Adipocyte (in vitro differentiated cells): ENCODE measurements around the gene CDV3.

Experiments
- DNase-seq: peaks from one replicate; pipeline ENCODE4 v3.0.0-alpha.2; 2015; ENCODE audit warnings: low read depth
- H3K27me3 ChIP-seq: replicated peaks from 2 replicates; pipeline ENCODE4 v1.7.0; 2013; ENCODE audit warnings: mild to moderate bottlenecking, low read length, moderate library complexity; ENCODE audit not compliant: control insufficient read depth, insufficient read depth
- H3K36me3 ChIP-seq: 2 replicates; pipeline ENCODE4 v1.7.0; 2013; ENCODE audit warnings: low read length, mild to moderate bottlenecking, moderate library complexity; ENCODE audit not compliant: control insufficient read depth, insufficient read depth, severe bottlenecking
- H3K4me1 ChIP-seq: 2 replicates; pipeline ENCODE4 v1.7.0; 2013; ENCODE audit warnings: mild to moderate bottlenecking, low read length, moderate library complexity; ENCODE audit not compliant: control insufficient read depth, insufficient read depth
- H3K4me3 ChIP-seq: 2 replicates; pipeline ENCODE4 v1.7.0; 2013; ENCODE audit warnings: mild to moderate bottlenecking, low read length, moderate library complexity
- H3K9ac ChIP-seq: 2 replicates; pipeline ENCODE4 v1.7.0; 2013; ENCODE audit warnings: mild to moderate bottlenecking, low read length, moderate library complexity
- H3K9me3 ChIP-seq: 2 replicates; pipeline ENCODE4 v1.7.0; 2013; ENCODE audit warnings: mild to moderate bottlenecking, low read length, moderate library complexity; ENCODE audit not compliant: control insufficient read depth

CDV3 gene

DNA sequence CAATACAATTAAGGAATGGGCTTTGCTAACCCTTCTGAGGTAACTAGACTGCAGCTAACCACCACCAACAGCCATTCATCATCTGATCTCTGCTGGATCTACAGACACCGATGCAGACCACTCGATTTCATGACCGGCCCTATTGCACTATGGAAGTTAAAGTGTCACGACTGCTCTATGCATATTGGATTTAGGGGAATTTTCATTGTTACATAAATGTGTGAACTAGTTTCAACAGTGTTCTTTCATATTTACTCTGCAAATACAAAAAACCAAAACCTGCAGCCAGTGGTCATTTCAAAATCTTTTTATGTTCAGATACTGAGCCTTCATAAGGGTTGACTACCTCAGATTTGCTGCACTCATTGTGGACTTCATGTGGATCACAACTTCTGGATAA, 14.5 kb downstream of the CDV3 start:
- H3K4me1 ChIP-seq, result peaks cover 42% of the 10 kb centered on the region
- H3K9ac ChIP-seq, result no peak overlapping the region
- no peak for DNase-seq
- H3K36me3 ChIP-seq, result peaks cover 72% of the 10 kb centered on the region
- no peak overlapping the region for H3K4me3 ChIP-seq
- H3K9me3 ChIP-seq, result no peaks in the 10 kb centered on the region
- H3K27me3 ChIP-seq, result no peaks in the 10 kb centered on the region

DNA sequence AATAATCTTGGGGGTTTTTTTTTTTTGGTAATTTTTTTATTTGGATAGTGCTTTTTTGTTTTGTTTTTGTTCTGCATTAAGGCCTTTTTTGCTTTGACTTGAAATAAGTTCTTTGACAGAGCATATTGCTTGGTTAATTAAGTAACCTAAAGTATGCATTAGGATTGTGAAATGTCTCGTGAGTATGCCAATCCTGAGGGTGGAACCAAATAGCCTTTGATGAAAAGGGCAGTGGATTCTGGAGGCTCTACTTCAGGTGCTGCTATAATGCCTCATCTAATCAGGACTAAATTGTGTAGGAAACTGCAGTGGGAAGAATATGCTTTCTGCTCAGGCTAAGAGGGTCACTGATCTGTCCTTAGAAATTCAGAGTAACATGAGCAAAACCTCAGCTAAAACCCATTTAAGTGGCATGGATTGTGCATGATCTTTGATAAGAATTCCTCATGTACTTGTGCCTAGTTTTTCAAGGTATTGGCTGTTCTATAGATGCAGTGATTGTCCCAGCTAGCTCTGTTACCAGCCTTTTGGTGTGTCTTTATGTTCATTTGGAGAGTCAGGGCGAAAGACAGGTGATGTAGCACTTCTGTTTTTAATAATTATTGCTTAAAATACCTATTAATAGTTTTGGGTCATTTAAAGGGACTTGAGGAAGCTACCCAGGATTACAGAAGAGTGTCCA, 15.4 kb downstream of the CDV3 start:
- Histone ChIP-seq H3K4me1 (peaks cover 44% of the 10 kb centered on the region), H3K27me3 (no peaks in the 10 kb centered on the region), H3K9me3 (no peaks in the 10 kb centered on the region), H3K9ac (no peak overlapping the region), H3K4me3 (no peak overlapping the region), H3K36me3 (peaks cover 63% of the 10 kb centered on the region)
- DNase-seq, result no peak

DNA sequence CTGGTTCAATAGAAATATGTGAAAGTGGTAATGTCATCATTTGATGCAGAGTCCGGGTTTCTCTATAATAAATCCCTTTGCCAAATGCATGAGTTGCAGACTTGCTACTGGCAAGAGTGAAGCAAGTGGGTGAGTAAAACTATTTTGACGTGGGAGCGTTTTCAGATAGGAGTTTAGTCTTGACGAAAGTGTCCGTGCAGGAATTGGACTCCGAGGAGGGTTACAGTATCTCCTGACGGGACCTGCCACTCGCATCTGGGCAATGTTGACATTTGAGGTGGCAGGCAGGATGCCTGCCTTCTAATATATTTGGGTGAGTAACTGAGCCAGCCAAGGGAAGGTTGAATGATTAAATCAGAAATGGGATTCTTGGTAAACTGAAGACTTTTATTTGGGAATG, 16.0 kb downstream of the CDV3 start:
- Histone ChIP-seq H3K4me1 (peaks cover 44% of the 10 kb centered on the region), H3K27me3 (no peaks in the 10 kb centered on the region), H3K36me3 (peaks cover 57% of the 10 kb centered on the region), H3K9ac (no peak overlapping the region), H3K4me3 (no peak overlapping the region), H3K9me3 (no peaks in the 10 kb centered on the region)
- no peak for DNase-seq

DNA sequence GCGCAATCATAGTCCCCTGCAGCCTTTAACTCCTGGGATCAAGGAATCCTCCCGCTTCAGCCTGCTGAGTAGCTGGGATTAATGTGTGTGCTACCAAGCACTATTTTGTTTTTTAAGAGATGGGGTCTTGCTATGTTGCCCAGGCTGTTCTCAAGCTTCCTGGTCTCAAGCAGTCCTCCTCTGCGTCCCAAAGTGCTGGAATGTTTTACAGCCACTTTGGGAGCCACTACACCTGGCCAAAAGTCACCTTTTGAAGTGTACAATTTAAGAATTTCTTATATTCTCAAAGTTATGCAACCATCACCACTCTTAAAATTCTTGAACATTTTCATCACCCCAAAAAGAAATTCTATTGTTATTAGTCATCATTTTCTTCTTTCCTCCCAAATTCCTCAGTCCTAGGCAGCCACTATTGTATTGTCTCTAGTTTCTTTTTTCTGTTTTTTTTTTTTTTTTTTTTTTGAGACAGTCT, 17.8 kb downstream of the CDV3 start:
- Histone ChIP-seq H3K27me3 (no peaks in the 10 kb centered on the region), H3K36me3 (peaks cover 39% of the 10 kb centered on the region), H3K4me1 (peaks cover 44% of the 10 kb centered on the region), H3K9ac (peak overlapping the region; percentile 29), H3K4me3 (no peak overlapping the region), H3K9me3 (no peaks in the 10 kb centered on the region)
- DNase-seq, result peak; percentile 68

DNA sequence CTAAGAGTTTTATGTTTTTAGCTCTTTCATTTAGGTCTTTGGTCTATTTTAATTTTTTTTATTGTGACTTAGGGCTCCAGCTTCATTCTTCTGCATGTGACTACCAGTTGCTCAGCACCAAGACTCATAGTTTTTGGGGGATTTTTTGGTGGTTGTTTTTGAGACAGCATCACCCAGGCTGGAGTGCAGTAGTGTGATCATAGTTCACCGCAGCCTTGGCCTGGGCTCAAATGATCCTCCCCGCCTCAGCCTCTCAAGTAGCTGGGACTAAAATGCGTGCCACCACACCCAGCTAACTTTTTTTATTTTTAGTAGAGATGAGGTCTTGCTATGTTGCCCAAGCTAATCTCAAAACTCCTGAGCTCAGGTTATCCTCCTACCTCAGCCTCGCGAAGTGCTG, 19.4 kb downstream of the CDV3 start:
- Histone ChIP-seq H3K9ac (no peak overlapping the region), H3K36me3 (peaks cover 24% of the 10 kb centered on the region), H3K27me3 (no peaks in the 10 kb centered on the region), H3K9me3 (no peaks in the 10 kb centered on the region), H3K4me3 (no peak overlapping the region), H3K4me1 (peaks cover 48% of the 10 kb centered on the region)
- no peak for DNase-seq

DNA sequence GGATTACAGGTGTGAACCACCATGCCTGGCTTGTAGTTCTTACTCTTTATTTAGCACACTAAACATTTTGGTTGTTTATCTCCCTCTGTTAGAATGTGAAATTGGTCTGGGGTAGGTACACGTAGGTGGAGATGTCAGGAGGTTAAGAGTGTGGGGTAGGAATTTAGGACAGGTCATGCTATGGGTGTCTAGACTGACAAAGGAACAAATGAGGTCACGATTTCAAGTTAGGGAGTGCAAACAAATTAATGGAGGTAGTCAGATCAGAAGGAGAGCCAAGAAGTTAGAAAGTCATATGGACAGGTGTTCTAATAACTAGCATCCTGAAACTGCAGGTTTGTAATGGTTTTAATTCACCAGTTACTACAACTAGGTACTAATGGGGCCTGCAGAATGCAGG, 19.8 kb downstream of the CDV3 start:
- DNase-seq, result no peak
- peaks cover 51% of the 10 kb centered on the region for H3K4me1 ChIP-seq
- no peak overlapping the region for H3K4me3 ChIP-seq
- peaks cover 20% of the 10 kb centered on the region for H3K36me3 ChIP-seq
- no peak overlapping the region for H3K9ac ChIP-seq
- no peaks in the 10 kb centered on the region for H3K9me3 ChIP-seq
- no peaks in the 10 kb centered on the region for H3K27me3 ChIP-seq

DNA sequence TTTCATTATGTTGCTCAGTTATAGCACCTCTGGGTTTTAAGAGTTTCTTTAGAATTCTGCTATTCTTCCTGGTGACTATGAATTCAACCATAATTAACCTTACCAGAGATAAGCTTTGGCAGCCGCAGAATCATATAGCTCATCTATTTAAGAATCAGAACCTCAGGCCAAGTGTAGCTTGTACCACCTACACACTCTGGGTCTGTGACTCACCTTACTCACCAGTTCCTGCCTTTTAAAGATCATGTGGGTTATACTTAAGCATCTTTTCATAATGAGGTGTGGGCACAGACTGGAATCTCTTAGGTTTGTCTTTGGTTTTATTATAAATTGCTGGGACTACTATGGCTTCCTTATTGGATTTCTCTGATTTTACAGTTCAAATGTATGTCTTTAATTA, 21.9 kb downstream of the CDV3 start:
- no peak for DNase-seq
- H3K36me3 ChIP-seq, result no peaks in the 10 kb centered on the region
- no peak overlapping the region for H3K9ac ChIP-seq
- H3K4me3 ChIP-seq, result no peak overlapping the region
- H3K4me1 ChIP-seq, result peaks cover 39% of the 10 kb centered on the region
- no peaks in the 10 kb centered on the region for H3K27me3 ChIP-seq
- no peaks in the 10 kb centered on the region for H3K9me3 ChIP-seq

DNA sequence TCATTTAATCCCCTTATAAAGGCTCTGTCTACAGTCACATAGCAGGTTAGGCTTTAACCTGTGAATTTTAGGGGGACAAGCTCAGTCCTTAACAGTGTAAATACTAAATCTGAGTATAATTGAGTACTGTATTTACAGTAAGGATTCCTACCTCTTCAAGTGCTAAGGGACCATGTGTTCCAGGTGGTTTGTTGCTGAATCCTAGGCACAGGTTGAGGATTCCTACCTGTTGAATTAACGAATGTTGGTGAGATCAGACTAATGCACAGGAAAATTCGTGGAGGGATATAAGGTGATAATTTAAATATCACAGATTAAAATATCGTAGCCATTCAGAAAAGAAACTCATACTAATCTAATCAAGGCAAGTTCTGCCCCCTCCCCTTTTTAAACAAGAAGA, 24.9 kb downstream of the CDV3 start:
- Histone ChIP-seq H3K27me3 (no peaks in the 10 kb centered on the region), H3K36me3 (no peaks in the 10 kb centered on the region), H3K4me3 (no peak overlapping the region), H3K9ac (peak overlapping the region; percentile 32), H3K4me1 (peaks cover 11% of the 10 kb centered on the region), H3K9me3 (no peaks in the 10 kb centered on the region)
- no peak for DNase-seq

DNA sequence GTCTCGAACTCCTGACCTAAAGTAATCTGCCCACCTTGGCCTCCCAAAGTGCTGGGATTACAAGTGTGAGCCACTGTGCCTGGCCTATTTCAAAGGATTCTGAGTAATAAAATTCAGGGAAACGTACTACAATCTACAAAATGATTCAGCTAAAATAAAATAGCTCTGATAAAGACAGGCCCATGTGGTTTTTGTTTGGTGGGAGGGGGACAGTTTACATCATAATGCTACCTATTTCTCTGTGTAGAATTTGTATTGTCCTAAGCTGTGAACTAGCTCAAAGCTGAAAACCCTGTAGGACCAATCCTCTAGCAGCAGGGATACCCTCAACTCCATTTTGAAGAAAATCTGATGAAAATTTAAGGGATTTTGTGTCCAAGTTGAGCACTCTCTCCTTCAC, 25.8 kb downstream of the CDV3 start:
- no peaks in the 10 kb centered on the region for H3K36me3 ChIP-seq
- peaks cover 11% of the 10 kb centered on the region for H3K4me1 ChIP-seq
- no peaks in the 10 kb centered on the region for H3K9me3 ChIP-seq
- H3K9ac ChIP-seq, result no peak overlapping the region
- no peak for DNase-seq
- no peak overlapping the region for H3K4me3 ChIP-seq
- no peaks in the 10 kb centered on the region for H3K27me3 ChIP-seq

DNA sequence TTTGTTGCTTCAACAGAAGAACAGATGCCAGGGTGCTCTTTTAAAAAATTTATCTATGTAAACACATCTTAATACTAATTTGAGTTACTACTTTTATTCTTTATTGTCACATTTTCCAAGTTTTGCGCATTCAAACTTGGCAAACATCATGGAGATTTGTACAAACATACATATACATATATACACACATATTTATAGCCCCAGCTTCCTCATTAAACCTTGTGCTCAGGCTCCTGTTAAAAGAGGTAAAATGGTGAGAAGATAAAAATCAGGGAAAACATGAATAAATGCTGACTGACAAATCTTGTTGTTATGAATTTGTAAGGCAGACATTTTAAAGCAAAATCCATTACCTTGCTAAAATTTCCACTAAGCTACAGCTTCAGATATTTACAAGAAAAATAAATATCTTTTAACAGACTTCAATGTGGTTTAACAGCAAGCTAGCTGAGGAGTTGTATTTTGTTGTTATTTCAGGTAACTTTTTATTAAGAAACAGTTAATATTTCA, 27.1 kb downstream of the CDV3 start:
- no peak for DNase-seq
- Histone ChIP-seq H3K36me3 (no peaks in the 10 kb centered on the region), H3K27me3 (no peaks in the 10 kb centered on the region)

DNA sequence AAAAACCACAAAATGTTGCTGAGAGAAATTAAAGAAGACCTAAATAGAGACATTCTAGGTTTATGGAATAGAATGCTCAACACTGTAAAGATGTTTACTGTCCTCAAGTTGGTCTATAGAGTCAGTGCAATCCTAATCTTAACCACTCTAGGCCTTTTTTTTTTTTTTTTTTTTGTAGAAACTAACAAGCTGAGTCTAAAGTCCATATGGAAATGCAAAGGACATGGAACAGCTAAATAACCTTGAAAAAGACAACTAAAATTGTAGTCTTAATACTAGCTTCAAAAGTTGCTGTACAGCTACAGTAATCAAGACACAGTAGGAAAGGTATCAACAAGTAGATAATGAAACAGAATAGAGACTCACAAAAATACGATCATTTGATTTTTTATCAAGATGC, 32.9 kb downstream of the CDV3 start:
- Histone ChIP-seq H3K36me3 (peaks cover 39% of the 10 kb centered on the region), H3K4me3 (no peak overlapping the region), H3K9me3 (no peaks in the 10 kb centered on the region), H3K27me3 (no peaks in the 10 kb centered on the region), H3K9ac (no peak overlapping the region), H3K4me1 (peaks cover 31% of the 10 kb centered on the region)
- DNase-seq, result no peak

More for the DNA sequence above, 27.1 kb downstream of the CDV3 start:
- H3K9me3 ChIP-seq, result no peaks in the 10 kb centered on the region
- peaks cover 11% of the 10 kb centered on the region for H3K4me1 ChIP-seq
- no peak overlapping the region for H3K4me3 ChIP-seq
- no peak overlapping the region for H3K9ac ChIP-seq

DNA sequence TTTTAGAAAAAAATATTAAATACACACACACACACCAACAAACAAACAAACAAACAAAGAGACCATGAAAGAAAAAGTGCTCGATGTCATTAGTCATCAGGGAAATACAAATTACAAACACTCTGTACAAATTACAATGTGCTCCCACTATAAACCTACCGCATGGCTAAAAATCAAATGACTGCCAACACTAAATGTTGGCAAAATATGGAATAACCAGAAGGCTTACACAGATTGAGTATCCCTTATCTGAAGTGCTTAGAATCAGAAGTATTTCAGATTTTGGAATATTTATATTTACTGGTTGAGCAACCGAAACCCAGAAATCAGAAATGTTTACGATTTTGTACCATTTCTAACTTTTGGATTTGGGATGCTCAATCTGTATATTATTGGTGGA, 33.4 kb downstream of the CDV3 start:
- Histone ChIP-seq H3K36me3 (peaks cover 39% of the 10 kb centered on the region), H3K4me1 (peaks cover 31% of the 10 kb centered on the region), H3K9me3 (no peaks in the 10 kb centered on the region), H3K9ac (no peak overlapping the region), H3K4me3 (no peak overlapping the region), H3K27me3 (no peaks in the 10 kb centered on the region)
- no peak for DNase-seq
